GM21515 (cell line): ENCODE data around the gene ZNF598.

ENCODE experiments used
- ATAC-seq: cut with Tn5 transposase; IDR thresholded peaks from one replicate; pipeline ENCODE4 v1.9.1; 2021; ENCODE audit not compliant: unreplicated experiment

ZNF598 gene

GRCh38 chr16:2009791-2010510, at the start of gene ZNF598:
ZNF598 (minus strand) TSS chr16:2009821.
- peak; percentile 71 for ATAC-seq

- ATAC-seq: no peak
Observed at GRCh38 chr16:2058872-2059271, 49.3 kb upstream of the ZNF598 start.

GRCh38 chr16:2058420-2058819, 48.8 kb upstream of the ZNF598 start:
- no peak for ATAC-seq

GRCh38 chr16:2057438-2057837, 47.8 kb upstream of the ZNF598 start:
- no peak for ATAC-seq

- no peak for ATAC-seq
Observed at GRCh38 chr16:2056681-2057407, 47.2 kb upstream of the ZNF598 start.

- ATAC-seq: no peak
Observed at GRCh38 chr16:2056077-2056476, 46.5 kb upstream of the ZNF598 start.

- ATAC-seq: no peak
Observed at GRCh38 chr16:2054543-2055245, 45.1 kb upstream of the ZNF598 start.

GRCh38 chr16:2053897-2054296, 44.3 kb upstream of the ZNF598 start:
- no peak for ATAC-seq

- no peak for ATAC-seq
Observed at GRCh38 chr16:2053211-2053610, 43.6 kb upstream of the ZNF598 start.

- no peak for ATAC-seq
Observed at GRCh38 chr16:2048116-2048543, 38.5 kb upstream of the ZNF598 start.

- peak; percentile 93 for ATAC-seq
Observed at GRCh38 chr16:2047330-2048115, 37.9 kb upstream of the ZNF598 start, which contains the start of the genes NTHL1 and TSC2. NTHL1 (minus strand) TSS chr16:2047834; CDS start chr16:2047823, 11 bp downstream. TSC2 (plus strand) TSS chr16:2047985; CDS start chr16:2048616, 631 bp downstream.

GRCh38 chr16:2046893-2047329, 37.3 kb upstream of the ZNF598 start:
- no peak for ATAC-seq

- no peak for ATAC-seq
Observed at GRCh38 chr16:2045965-2046892, 36.6 kb upstream of the ZNF598 start.

GRCh38 chr16:2044541-2044940, 34.9 kb upstream of the ZNF598 start:
- ATAC-seq: no peak

GRCh38 chr16:2043667-2044451, 34.2 kb upstream of the ZNF598 start:
- ATAC-seq: no peak

GRCh38 chr16:2042986-2043666, 33.5 kb upstream of the ZNF598 start:
- ATAC-seq: no peak

GRCh38 chr16:2042171-2042985, 32.8 kb upstream of the ZNF598 start:
- no peak for ATAC-seq
